IPS-20b (cell line): Measurements from ENCODE around the gene SPRR1A.
"Not testable (repeated sequence)": the region's sequence is repeated elsewhere in the genome, so short reads cannot be mapped to it uniquely, and the experiment has no call there.

Source experiments
- H3K27ac ChIP-seq: one replicate; pipeline ENCODE4 v1.5.1; 2013; ENCODE audit warnings: low read length
- H3K27me3 ChIP-seq: 2 replicates; pipeline ENCODE4 v1.6.1; 2013; ENCODE audit warnings: mild to moderate bottlenecking, low read length, inconsistent platforms; ENCODE audit not compliant: insufficient read depth
- H3K36me3 ChIP-seq: 2 replicates; pipeline ENCODE4 v1.6.1; 2013; ENCODE audit warnings: low read depth, mild to moderate bottlenecking, inconsistent platforms, low read length, moderate library complexity; ENCODE audit not compliant: insufficient read depth
- H3K4me1 ChIP-seq: 2 replicates; pipeline ENCODE4 v1.6.1; 2013; ENCODE audit warnings: mild to moderate bottlenecking, control low read depth, inconsistent platforms, low read length, moderate library complexity; ENCODE audit not compliant: insufficient read depth
- H3K4me3 ChIP-seq: 2 replicates; pipeline ENCODE4 v1.5.1; 2013; ENCODE audit warnings: mild to moderate bottlenecking, low read length, inconsistent platforms
- H3K9ac ChIP-seq: 2 replicates; pipeline ENCODE4 v1.6.1; 2013; ENCODE audit warnings: low read depth, mild to moderate bottlenecking, inconsistent platforms, low read length, moderate library complexity
- H3K9me3 ChIP-seq: 2 replicates; pipeline ENCODE4 v1.6.1; 2013; ENCODE audit warnings: mild to moderate bottlenecking, low read depth, low read length, inconsistent platforms; ENCODE audit not compliant: insufficient read depth

The SPRR1A gene

GRCh38 chr1:152998476-152998875, 14.6 kb downstream of the SPRR1A start:
- no peak overlapping the region for H3K4me3 ChIP-seq
- no peak overlapping the region for H3K9ac ChIP-seq
- H3K27ac ChIP-seq = no peak overlapping the region
- peaks cover 10% of the 10 kb centered on the region; the same call in 1 of the 2 replicates for H3K4me1 ChIP-seq
- no peaks in the 10 kb centered on the region for H3K36me3 ChIP-seq
- no peaks in the 10 kb centered on the region for H3K27me3 ChIP-seq
- H3K9me3 ChIP-seq = peaks cover 7% of the 10 kb centered on the region; the same call in 1 of the 2 replicates

GRCh38 chr1:152999818-153000217, 15.9 kb downstream of the SPRR1A start:
- H3K4me3 ChIP-seq = no peak overlapping the region
- no peak overlapping the region for H3K9ac ChIP-seq
- H3K4me1 ChIP-seq = peaks cover 10% of the 10 kb centered on the region; the same call in 1 of the 2 replicates
- no peak overlapping the region for H3K27ac ChIP-seq
- H3K36me3 ChIP-seq = no peaks in the 10 kb centered on the region
- H3K9me3 ChIP-seq = peaks cover 7% of the 10 kb centered on the region; the same call in 1 of the 2 replicates
- H3K27me3 ChIP-seq = no peaks in the 10 kb centered on the region

GRCh38 chr1:153000294-153000693, 16.4 kb downstream of the SPRR1A start:
- peaks cover 2% of the 10 kb centered on the region; the same call in 1 of the 2 replicates for H3K9me3 ChIP-seq
- no peak overlapping the region for H3K27ac ChIP-seq
- H3K9ac ChIP-seq = no peak overlapping the region
- no peaks in the 10 kb centered on the region for H3K36me3 ChIP-seq
- no peak overlapping the region for H3K4me3 ChIP-seq
- H3K27me3 ChIP-seq = no peaks in the 10 kb centered on the region
- peaks cover 10% of the 10 kb centered on the region; the same call in 1 of the 2 replicates for H3K4me1 ChIP-seq

- no peak within 1 kb of the TSS for H3K4me3 ChIP-seq
- no peak within 1 kb of the TSS for H3K27ac ChIP-seq
Observed at GRCh38 chr1:153001382-153001781, 17.5 kb downstream of the SPRR1A start, which contains the start of gene SPRR3. SPRR3 (plus strand) TSS chr1:153001749; CDS start chr1:153003021, 1,272 bp downstream.

GRCh38 chr1:153011235-153011758, 27.4 kb downstream of the SPRR1A start:
- H3K9ac ChIP-seq, H3K36me3 ChIP-seq, H3K9me3 ChIP-seq, H3K4me1 ChIP-seq, H3K27me3 ChIP-seq, H3K4me3 ChIP-seq, H3K27ac ChIP-seq: not testable (repeated sequence)

More at GRCh38 chr1:153001382-153001781, 17.5 kb downstream of the SPRR1A start, which contains the start of gene SPRR3:
- H3K9me3 ChIP-seq = no peaks in the 10 kb centered on the region
- H3K27me3 ChIP-seq = no peaks in the 10 kb centered on the region
- H3K9ac ChIP-seq = no peak within 1 kb of the TSS
- H3K36me3 ChIP-seq = no peaks in the 10 kb centered on the region
- H3K4me1 ChIP-seq = peaks cover 7% of the 10 kb centered on the region; the same call in 1 of the 2 replicates

GRCh38 chr1:153021829-153022228, 37.9 kb downstream of the SPRR1A start:
- H3K9ac ChIP-seq, H3K27me3 ChIP-seq, H3K36me3 ChIP-seq, H3K4me1 ChIP-seq, H3K9me3 ChIP-seq, H3K27ac ChIP-seq, H3K4me3 ChIP-seq: not testable (repeated sequence)

GRCh38 chr1:153022340-153022739, 38.5 kb downstream of the SPRR1A start:
- not testable (repeated sequence) for H3K4me1 ChIP-seq, H3K4me3 ChIP-seq, H3K27me3 ChIP-seq, H3K9ac ChIP-seq, H3K36me3 ChIP-seq, H3K9me3 ChIP-seq, H3K27ac ChIP-seq

- no peaks in the 10 kb centered on the region for H3K9me3 ChIP-seq
- no peak overlapping the region for H3K9ac ChIP-seq
- H3K27ac ChIP-seq = no peak overlapping the region
- H3K27me3 ChIP-seq = no peaks in the 10 kb centered on the region
- H3K36me3 ChIP-seq = no peaks in the 10 kb centered on the region
- peaks cover 6% of the 10 kb centered on the region for H3K4me1 ChIP-seq
- H3K4me3 ChIP-seq = no peak overlapping the region
Observed at GRCh38 chr1:153023109-153023508, 39.2 kb downstream of the SPRR1A start.

GRCh38 chr1:153024413-153024812, 40.5 kb downstream of the SPRR1A start:
- H3K36me3 ChIP-seq = no peaks in the 10 kb centered on the region
- peaks cover 6% of the 10 kb centered on the region for H3K4me1 ChIP-seq

GRCh38 chr1:153025797-153026196, 41.9 kb downstream of the SPRR1A start:
- Histone ChIP-seq H3K9ac (no peak overlapping the region), H3K27me3 (no peaks in the 10 kb centered on the region), H3K4me1 (peaks cover 6% of the 10 kb centered on the region), H3K27ac (no peak overlapping the region), H3K4me3 (no peak overlapping the region), H3K36me3 (no peaks in the 10 kb centered on the region), H3K9me3 (no peaks in the 10 kb centered on the region)

More at GRCh38 chr1:153024413-153024812, 40.5 kb downstream of the SPRR1A start:
- H3K9me3 ChIP-seq = no peaks in the 10 kb centered on the region
- no peak overlapping the region for H3K9ac ChIP-seq
- H3K27me3 ChIP-seq = no peaks in the 10 kb centered on the region
- H3K4me3 ChIP-seq = no peak overlapping the region
- no peak overlapping the region for H3K27ac ChIP-seq

- 0 out of 2 replicates have a peak, but pooled peaks cover 3% of the 10 kb centered on the region for H3K4me1 ChIP-seq
- H3K9me3 ChIP-seq = no peaks in the 10 kb centered on the region
- no peaks in the 10 kb centered on the region for H3K27me3 ChIP-seq
- no peaks in the 10 kb centered on the region for H3K36me3 ChIP-seq
- no peak overlapping the region for H3K27ac ChIP-seq
- H3K4me3 ChIP-seq = no peak overlapping the region
- no peak overlapping the region for H3K9ac ChIP-seq
Observed at GRCh38 chr1:153028766-153029165, 44.9 kb downstream of the SPRR1A start.

- Histone ChIP-seq H3K27me3 (no peaks in the 10 kb centered on the region), H3K9me3 (no peaks in the 10 kb centered on the region), H3K9ac (no peak within 1 kb of the TSS), H3K4me1 (0 out of 2 replicates have a peak, but pooled peaks cover 3% of the 10 kb centered on the region), H3K27ac (no peak within 1 kb of the TSS), H3K4me3 (no peak within 1 kb of the TSS), H3K36me3 (no peaks in the 10 kb centered on the region)
Observed at GRCh38 chr1:153030895-153031294, 47.0 kb downstream of the SPRR1A start, which contains the start of gene SPRR1B. SPRR1B (plus strand) TSS chr1:153031203; CDS start chr1:153032346, 1,143 bp downstream.
